ENCODE results near the gene ITGA2B.

Gene ITGA2B

DNA sequence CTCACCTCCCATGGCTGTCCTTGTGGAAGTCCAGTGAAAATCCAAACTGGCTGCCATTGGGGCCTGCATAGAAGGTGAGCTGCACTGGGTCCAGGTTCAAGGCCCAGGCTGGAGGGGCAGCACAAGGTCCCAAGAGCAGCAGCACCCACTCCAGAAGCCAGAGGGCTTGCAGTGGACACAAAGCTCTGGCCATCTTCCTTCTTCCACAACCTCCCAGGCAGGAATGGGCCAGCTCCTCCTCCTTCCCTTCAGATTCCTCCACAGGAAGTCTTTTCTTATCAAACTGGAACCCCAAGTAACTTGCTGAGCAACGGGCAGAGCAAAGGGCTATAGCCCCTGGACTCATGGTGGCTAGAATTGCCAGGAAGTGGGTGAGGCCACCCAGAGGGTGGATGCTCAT lies at the start of gene ITGA2B:
Gene ITGA2B (minus strand): TSS at position 369 of the 400 bp plus-strand sequence. CDS start 176 bp downstream, at position 193.
- DNase-seq (ENCODE audit: extremely low read depth in 1 of 2, low read depth in 1 of 2), result no peak

- DNase-seq (ENCODE audit: extremely low read depth in 1 of 2, low read depth in 1 of 2), result no peak
Observed at GRCh38 chr17:44439168-44439567, 49.7 kb upstream of the ITGA2B start.

DNA sequence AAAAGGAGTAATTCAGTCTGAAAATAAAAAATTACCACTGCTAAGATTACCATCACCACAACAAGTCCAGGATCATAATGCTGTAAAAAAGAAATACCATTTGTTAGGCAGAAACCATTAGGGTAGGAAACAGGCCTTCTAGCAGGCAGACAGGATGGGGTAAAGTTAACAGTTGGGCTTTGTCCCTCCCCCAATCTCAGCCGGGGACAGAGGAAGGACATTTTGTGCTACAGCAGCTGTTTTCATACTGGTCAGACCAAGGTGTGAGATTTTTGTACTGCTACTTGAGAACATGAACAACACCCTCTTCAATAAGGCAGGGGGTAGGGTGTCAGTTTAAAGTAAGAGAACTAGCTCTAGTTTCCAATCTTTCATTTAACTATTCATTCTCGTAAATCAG lies 49.2 kb upstream of the ITGA2B start:
- no peak for DNase-seq (ENCODE audit: extremely low read depth in 1 of 2, low read depth in 1 of 2)

DNA sequence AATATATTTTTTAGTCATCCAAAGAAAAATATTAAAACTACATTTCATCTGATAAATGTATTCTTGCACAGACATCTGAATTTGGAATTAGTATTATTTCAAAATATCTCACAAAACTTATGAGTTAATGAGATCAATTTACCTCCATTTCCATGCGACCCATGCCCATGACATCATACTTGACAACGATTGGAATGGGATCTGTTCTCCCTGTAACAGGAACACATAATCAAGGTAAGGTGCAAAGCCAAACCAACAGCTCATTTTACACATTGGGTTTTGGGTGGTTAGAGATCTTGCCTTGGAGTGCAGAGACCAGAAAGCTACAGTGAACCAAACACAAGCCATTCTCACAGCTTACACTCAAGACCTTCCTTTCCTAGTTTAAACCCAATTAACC lies 46.9 kb upstream of the ITGA2B start:
- no peak for DNase-seq (ENCODE audit: extremely low read depth in 1 of 2, low read depth in 1 of 2)

- DNase-seq (ENCODE audit: extremely low read depth in 1 of 2, low read depth in 1 of 2), result no peak
Observed at GRCh38 chr17:44432254-44433157, 43.1 kb upstream of the ITGA2B start.

GRCh38 chr17:44424828-44425461 lies 35.5 kb upstream of the ITGA2B start:
- DNase-seq (ENCODE audit: extremely low read depth in 1 of 2, low read depth in 1 of 2), result no peak

DNA sequence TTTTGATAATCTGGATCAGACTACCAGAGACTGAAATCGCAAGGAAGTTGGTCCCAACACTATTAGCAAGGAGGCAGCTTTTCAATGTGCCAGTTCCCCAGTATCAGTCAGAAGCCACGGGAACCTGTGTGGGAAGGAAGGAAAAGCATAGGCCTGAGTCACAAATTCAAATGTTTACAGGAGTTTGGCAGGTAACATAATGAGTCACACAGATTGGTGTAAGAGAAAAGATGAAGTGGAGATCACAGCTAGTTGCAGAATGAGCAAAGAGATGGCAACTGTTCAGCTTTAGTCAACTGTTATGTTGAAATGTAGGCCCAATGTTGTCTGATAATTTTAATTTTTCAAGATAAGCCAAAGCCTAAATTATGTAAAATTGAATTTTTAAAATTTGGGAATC lies 28.1 kb upstream of the ITGA2B start:
- DNase-seq (ENCODE audit: extremely low read depth in 1 of 2, low read depth in 1 of 2), result no peak

DNA sequence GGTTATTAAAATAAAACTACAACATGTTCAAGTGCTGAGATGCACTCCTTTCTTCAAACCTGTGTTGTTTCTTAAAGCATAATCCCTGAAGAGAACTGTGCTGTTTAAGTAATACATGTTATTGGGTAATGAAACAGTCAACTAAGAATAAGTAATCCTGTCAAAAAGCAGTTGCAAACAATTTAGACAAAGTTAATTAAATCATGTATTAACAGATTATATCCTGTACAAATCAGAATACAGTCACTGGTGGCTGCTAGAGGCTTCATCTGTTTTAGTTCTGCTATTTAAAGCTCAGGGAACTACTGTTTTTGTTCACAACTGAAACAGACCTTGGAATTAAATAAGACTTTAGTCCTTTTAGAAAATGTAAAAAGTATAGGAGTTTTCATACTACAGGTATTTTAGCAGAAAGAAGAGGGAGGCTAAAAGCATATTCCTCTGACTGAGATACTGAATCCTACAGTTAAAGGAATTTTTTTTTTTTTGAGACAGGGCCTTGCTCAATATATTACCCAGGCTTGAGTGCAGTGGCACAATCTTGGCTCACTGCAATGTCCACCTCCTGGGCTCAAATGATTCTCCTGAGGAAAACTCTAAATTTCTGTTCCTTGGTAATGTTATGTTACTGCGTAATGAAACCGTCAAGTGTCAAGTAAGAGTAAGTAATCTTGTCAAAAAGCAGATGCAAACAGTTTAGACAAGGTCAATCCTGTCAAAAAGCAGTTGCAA lies 27.3 kb upstream of the ITGA2B start:
- no peak for DNase-seq (ENCODE audit: extremely low read depth in 1 of 2, low read depth in 1 of 2)

DNA sequence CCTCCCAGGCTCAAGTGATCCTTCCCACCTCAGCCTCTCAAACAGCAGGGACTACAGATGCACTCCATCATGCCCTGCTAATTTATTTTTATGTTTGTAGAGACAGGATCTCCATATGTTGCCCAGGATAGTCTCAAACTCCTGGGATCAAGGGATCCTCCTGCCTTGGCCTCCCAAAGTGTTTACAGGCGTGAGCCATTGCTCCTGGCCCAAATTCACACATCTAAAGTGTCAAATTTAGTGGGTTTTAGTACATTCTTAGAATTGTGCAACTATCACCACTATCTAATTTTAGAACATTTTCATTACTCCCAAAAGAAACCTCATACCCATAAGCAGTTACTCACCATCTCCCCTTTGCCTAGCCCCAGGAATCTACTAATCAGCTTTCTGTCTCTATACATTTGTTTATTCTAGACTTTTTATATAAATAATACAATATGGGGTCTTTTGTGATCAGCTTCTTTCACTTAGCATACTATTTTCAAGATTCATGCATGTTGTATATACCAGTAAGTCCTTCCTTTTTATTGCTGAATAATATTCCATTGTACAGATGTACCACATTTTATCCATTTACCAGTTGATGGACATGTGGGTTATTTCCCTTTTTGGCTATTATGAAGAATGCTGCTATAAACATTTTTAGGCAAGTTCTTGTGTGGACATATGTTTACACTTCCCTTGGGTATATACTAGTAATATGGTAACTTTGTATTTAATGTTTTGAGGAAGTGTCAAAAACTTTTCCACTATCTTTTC lies 25.1 kb upstream of the ITGA2B start:
- no peak for DNase-seq (ENCODE audit: extremely low read depth in 1 of 2, low read depth in 1 of 2)

DNA sequence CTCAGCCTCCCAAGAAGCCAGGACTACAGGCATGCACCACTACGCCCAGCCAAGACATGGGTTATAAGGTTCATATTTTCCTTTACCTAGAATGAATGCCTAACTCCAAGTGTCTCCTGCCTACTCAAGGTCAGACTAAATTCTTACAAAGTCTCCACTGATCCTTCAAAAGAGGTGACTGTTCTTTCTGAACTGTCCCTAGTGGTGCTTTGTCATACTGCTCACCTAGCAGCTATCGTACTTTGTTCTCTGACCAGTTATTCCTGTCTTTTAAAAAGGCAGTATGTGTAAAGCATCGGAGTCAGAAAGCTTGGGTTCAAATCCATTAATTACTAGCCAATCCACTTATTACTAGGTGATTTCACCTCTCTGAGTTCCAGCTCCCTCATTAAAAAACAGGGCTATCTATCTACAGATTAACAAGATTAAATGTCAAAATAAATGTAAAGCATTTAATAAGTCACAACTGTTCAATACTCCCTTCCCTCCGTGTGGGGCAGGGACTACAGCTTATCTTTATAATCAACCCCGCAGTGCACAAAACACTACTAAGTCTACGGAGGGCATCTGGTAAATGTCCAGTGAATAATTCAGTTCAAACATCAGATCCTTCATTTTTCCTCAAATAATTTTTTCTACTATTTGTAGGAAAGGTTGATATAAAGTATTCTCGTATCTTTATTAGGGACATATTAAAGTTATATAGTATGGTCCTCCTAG lies 20.0 kb upstream of the ITGA2B start:
- DNase-seq (ENCODE audit: extremely low read depth in 1 of 2, low read depth in 1 of 2), result no peak

DNA sequence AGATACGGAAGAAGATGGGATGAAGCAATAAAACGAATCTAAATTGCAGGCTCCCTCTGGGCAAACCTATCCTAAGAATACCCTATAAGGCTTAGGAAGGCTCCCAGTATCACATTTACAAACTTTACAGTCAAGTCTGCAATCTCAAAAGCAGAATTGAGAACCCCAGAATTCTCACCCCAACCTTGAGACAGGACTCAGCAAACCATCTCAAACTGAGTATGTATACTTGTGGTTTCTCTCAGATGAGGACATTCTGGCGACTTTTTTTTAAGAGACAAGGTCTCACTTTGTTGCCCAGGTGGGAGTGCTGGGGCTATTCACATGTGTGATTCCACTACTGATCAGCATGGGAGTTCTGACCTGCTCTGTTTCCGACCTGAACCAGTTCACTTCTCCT lies 19.3 kb upstream of the ITGA2B start:
- no peak for DNase-seq (ENCODE audit: extremely low read depth in 1 of 2, low read depth in 1 of 2)

DNA sequence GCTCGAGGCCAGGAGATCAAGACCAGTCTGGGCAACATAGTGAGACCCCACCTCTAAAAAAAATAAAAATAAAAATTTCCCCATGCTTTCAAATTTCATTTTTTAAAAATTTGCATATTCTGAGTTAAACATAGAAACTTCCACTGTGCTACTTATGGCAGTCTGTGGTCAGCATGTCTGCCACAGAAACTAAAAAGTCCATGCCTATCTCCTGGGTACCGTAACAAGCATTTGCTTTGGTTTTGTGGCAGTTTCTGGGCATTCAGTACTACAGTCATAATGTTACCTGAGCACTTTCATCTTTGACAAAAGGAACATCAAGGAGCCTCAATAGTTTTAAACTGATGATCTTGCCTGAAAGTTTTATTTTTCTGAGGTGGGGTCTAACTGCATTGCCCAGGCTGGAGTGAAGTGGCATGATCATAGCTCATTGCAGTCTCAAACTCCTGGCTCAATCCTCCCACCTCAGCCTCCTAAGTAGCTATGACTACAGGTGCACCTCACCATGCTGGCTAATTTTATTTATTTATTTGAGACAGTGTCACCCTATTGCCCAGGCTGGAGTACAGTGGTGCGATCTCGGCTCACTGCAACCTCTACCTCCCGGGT lies 13.2 kb upstream of the ITGA2B start:
- no peak for DNase-seq (ENCODE audit: extremely low read depth in 1 of 2, low read depth in 1 of 2)

DNA sequence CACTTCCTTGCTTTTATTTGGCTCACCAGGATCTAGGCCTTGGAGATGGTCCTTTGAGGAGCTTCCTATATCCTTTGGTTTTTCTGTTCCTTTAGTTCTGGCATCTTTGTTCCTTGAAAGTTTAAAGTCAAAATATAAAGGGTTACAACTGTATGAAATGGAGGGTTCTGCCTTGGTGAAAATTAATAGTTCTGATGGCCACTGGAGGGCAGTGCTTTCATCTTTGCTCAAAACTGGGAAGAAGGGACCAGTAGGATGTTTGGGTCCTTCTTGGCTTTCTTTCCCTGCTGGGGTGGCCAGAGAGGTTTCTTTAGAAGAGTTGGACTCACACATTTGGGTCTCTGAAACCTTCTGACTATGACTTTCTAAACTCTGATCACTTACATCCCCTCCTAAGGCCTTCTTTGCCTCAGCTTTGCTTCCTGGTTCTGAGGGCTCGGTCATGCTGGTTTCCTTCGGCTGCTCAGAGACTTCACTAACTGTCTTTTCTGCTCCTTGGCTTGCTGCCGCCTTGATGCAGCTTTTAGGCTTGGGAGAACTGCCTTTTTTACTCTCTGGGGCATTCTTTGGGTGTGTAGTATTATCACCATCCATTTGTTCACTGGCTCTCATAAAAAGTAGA lies 10.9 kb upstream of the ITGA2B start:
- DNase-seq (ENCODE audit: extremely low read depth in 1 of 2, low read depth in 1 of 2), result no peak

DNA sequence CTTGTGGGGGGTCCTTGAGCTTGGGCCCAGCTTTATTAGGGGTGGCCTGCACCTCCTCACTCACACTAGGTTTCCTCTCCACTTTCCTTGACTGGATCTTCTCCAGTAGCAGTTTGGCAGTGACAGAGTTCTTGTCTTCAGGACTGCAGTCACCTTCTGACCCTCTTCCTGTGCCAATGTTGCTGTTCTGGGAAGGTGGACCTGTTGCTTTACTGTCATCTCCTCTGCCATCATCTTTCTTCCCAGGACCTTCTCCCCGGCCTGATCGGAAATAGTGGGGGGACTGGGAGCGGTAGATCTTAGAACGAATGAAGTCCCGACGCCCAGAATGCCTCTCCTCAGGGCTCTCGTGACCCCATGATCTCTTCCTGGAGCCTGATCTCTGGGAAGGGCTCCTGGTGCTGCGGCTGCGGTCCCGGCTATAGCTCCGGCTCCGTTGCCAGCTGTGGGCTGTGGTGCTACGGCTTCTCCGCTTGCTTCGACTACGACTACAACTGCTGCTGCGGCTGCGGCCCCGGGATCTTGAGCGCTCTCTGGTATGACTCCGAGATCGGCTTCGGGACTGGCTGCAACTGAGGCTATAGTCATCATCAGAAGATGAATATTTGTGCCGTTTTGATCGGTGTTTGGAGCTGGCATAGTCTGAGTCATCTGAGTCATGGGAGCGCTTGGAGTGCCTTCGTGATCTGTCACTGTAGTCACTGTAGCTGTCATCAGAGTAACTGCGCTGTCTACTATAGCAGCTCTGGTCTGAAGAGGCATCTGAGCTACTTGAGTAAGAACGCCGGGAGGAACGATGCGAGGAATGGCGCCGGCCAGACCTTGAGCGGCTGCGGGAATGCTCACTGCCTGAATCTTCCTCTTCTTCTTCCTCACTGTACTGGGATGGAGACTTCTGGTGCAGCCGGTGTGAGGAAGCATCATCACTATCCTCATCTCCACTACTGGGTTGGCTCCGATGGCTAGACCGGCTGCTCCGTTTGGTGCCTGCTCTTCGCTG lies 9.5 kb upstream of the ITGA2B start:
- DNase-seq (ENCODE audit: extremely low read depth in 1 of 2, low read depth in 1 of 2), result no peak

DNA sequence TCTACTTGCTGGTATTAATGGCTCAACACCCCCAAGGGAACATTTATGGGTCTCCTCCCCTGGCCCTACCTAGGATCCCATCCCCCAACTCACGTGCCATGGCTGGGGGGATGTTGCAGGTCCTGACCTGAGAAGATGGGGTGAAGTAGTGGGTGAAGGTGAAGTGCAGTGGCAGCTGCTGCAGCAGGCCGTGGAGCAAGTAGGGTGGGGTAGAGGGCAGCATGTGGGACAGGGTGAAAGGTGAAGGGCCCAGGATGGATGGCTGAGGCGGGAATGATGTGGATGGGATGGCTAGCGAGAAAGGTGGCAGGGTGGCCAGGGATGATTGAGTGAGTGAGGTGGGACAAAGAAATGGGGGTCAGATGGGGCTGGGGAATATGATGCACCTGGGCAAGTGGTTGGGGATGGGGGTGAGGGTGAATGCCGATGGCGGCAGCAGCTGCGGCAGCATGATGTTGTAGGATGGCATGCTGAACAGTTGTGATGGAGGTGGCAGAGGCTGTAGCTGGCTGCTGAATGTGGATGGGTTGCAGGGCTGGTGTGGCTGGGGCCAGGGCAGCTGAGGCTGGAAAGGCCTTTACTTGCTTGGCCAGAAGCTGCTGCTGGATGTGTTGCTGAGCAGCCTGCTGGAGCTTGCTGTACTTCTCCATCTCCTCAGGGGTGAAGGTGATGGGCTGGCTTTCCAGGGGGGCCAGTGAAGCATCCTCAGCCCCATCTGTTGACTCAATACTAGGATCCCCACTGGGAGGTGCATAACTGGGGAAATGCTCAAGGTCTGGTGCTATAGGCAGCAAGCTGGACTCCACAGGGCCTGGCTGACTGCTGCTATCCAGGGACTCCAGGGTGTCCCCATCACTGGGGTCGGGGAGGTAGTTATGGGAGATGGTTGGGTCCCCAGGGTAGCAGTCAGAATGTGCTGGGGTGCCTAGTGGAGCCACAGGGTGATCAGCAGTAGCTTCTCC lies 8.3 kb upstream of the ITGA2B start:
- DNase-seq (ENCODE audit: extremely low read depth in 1 of 2, low read depth in 1 of 2), result no peak

DNA sequence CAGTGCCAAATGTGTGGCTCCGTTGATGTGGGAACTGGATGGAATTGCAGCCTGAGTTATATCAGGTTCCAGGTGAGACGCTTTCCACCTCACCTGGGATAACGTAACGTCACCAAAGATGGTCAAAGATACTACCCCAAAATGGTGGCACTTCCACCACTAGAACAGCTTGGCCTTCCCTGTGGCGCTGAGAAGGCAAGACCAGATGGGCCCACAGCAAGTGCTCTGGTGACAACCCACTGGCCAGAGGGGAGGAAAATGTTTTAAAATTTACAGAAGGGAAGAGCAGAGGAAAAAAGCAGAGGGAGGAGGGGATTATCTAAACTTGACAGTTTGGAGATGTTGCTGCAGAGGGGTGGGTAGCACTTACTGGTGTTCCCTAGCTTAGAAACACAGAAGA lies 7.5 kb upstream of the ITGA2B start:
- no peak for DNase-seq (ENCODE audit: extremely low read depth in 1 of 2, low read depth in 1 of 2)

DNA sequence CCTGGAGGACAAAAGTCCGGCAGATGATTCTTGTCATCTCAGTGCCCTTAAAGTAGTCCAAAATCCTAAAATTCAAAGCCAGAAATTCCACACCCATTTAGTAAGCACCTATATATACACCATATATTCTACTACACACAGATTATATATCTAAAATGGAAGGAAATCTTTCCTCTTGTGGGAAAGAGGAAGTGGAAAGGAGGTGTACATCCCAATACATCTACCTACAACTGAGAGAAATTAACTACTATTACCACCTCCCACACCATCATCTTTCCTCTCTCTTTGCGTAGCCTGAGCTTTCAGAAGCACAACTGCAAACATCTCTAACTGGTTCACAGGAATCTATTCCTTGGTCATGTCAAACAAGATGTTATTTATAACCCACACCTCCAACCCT lies 5.4 kb upstream of the ITGA2B start:
- no peak for DNase-seq (ENCODE audit: extremely low read depth in 1 of 2, low read depth in 1 of 2)
